GF-D8 (cell line): ENCODE results near the gene THAP5.

Experiments
- DNase-seq: peaks from one replicate; lab custom pipeline; 2025; lab: John Stamatoyannopoulos, UW

The THAP5 gene

GRCh38 chr7:108569381-108570145 is at the start of gene THAP5, which contains the start of gene DNAJB9:
Gene THAP5, minus strand, starts transcription at chr7:108569706. Its CDS starts 137 bp downstream, at chr7:108569569.
Gene DNAJB9, plus strand, starts transcription at chr7:108569874. Its CDS starts 1,853 bp downstream, at chr7:108571727.
- peak; percentile 95 for DNase-seq

- no peak for DNase-seq
These were observed 48.5 kb upstream of the THAP5 start for GRCh38 chr7:108618056-108618455.

GRCh38 chr7:108614896-108615295 is 45.4 kb upstream of the THAP5 start:
- no peak for DNase-seq

- no peak for DNase-seq
These were observed 44.5 kb upstream of the THAP5 start for GRCh38 chr7:108613949-108614381.

GRCh38 chr7:108613147-108613948 is 43.8 kb upstream of the THAP5 start:
- DNase-seq, result no peak

- DNase-seq, result no peak
These were observed 41.8 kb upstream of the THAP5 start for GRCh38 chr7:108611268-108611667.

- no peak for DNase-seq
These were observed 40.1 kb upstream of the THAP5 start for GRCh38 chr7:108609643-108610042.

GRCh38 chr7:108605559-108606201 is 36.2 kb upstream of the THAP5 start:
- DNase-seq, result no peak

GRCh38 chr7:108604307-108605077 is 35.0 kb upstream of the THAP5 start:
- no peak for DNase-seq

GRCh38 chr7:108603656-108604306 is 34.3 kb upstream of the THAP5 start:
- no peak for DNase-seq

- DNase-seq, result no peak
These were observed 30.9 kb upstream of the THAP5 start for GRCh38 chr7:108600399-108600798.

- no peak for DNase-seq
These were observed 29.5 kb upstream of the THAP5 start for GRCh38 chr7:108598914-108599580.

GRCh38 chr7:108598153-108598552 is 28.6 kb upstream of the THAP5 start:
- DNase-seq, result no peak

GRCh38 chr7:108596560-108596959 is 27.1 kb upstream of the THAP5 start:
- DNase-seq, result no peak

- no peak for DNase-seq
These were observed 23.2 kb upstream of the THAP5 start for GRCh38 chr7:108592646-108593201.

- no peak for DNase-seq
These were observed 21.1 kb upstream of the THAP5 start for GRCh38 chr7:108590606-108591005.

GRCh38 chr7:108589874-108590273 is 20.4 kb upstream of the THAP5 start:
- DNase-seq, result no peak

- DNase-seq, result no peak
These were observed 19.7 kb upstream of the THAP5 start for GRCh38 chr7:108589199-108589598.

- no peak for DNase-seq
These were observed 16.8 kb upstream of the THAP5 start for GRCh38 chr7:108586274-108586710.

GRCh38 chr7:108585843-108586242 is 16.3 kb upstream of the THAP5 start:
- DNase-seq, result no peak
